Uterus (tissue), 4 donors: Measurements from ENCODE around the gene CSHL1. TPM values are rescaled to one million over a fixed set of nuclear protein-coding genes. Genes with fewer than 3 reads are reported as not detected.
"Not testable (repeated sequence)": the region's sequence is repeated elsewhere in the genome, so short reads cannot be mapped to it uniquely, and the experiment has no call there.

ENCODE experiments used
- DNase-seq, 2 donors: peaks; one replicate each; pipeline ENCODE4 v3.0.0-alpha.2; 2019 to 2020
- H3K27ac ChIP-seq, 2 donors: fragments of 200-600 bp; sonication (generic); 1 replicate in 1 of 2; 2 replicates in 1 of 2; pipeline ENCODE4 v1.5.1; 2016 to 2018
- H3K27me3 ChIP-seq, 2 donors: fragments of 200-600 bp; sonication (generic); one replicate each; pipeline ENCODE4 v1.5.1; 2018 to 2019; ENCODE audit warnings: control low read depth in 1 of 2
- H3K36me3 ChIP-seq, 2 donors: fragments of 200-600 bp; sonication (generic); one replicate each; pipeline ENCODE4 v1.5.1; 2019; ENCODE audit warnings: control low read depth in 1 of 2
- H3K4me1 ChIP-seq, 2 donors: fragments of 200-600 bp; sonication (generic); one replicate each; pipeline ENCODE4 v1.5.1; 2018 to 2019; ENCODE audit warnings: control low read depth in 1 of 2
- H3K4me3 ChIP-seq, 2 donors: fragments of 200-600 bp; sonication (generic); 1 replicate in 1 of 2; 2 replicates in 1 of 2; pipeline ENCODE4 v1.5.1; 2018 to 2019; ENCODE audit warnings: mild to moderate bottlenecking in 1 of 2
- H3K9me3 ChIP-seq, 2 donors: fragments of 200-600 bp; sonication (generic); one replicate each; pipeline ENCODE4 v1.5.1; 2019; ENCODE audit warnings: control low read depth in 1 of 2
- POLR2A ChIP-seq, 2 donors: fragments of 450-650 bp; IDR thresholded peaks; one replicate each; pipeline ENCODE4 v1.6.1; 2016; ENCODE audit warnings: antibody characterized with exemption in 2 of 2, mild to moderate bottlenecking in 1 of 2, moderate library complexity in 1 of 2
- intact Hi-C: fragments of 100-400 bp; cut with DNase I; formaldehyde crosslinking; loops from one replicate; pipeline ENCODE4 v1.15.1; 2023; ENCODE audit warnings: low total_unique reads
- total RNA-seq, 4 donors: library from RNA; depleted of rRNA in 3 of 4; stranded (reverse); fragments of >200 nt in 3 of 4; gene quantifications; one replicate each; pipeline versions ENCODE4 v1.1.0 to v1.2.4, GENCODE V29; 2014 to 2023
- TF ChIP-seq, protein P1 (sequence below), 4 experiments: fragments of 200-600 bp in 2 of 4; fragments of 450-650 bp in 2 of 4; sonication (generic) in 2 of 4; IDR thresholded peaks; one replicate each; pipeline ENCODE4 v1.5.1; 2016 to 2019; ENCODE audit warnings: antibody characterized with exemption in 4 of 4, mild to moderate bottlenecking in 2 of 4, moderate library complexity in 1 of 4
- donor health status: DM: yes; HTN: yes; CAD: no.

Gene CSHL1
- total RNA-seq, 4 donors from 2014 or later, result not detected

DNA sequence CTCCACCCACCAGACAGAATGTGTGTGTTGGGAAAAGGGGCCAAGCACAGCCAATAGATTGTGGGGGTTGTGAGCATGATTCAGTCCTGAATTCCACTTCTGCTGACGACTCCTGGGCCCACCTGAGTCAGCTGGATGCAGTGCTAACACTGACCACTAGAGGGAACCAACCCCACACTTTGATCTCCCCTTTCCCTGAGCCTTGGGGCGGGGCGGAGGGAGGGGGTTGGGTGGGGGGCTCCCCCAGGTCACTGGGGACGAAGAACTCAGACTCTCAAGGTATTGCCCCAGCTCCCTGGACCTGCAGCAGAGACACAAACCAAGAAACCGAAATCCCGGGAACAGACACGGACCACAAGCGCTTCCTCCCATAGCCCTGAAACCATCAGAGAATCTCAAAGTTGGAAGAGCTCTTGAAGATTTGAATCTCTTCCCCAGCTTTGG lies 621 bp upstream of the CSHL1 start:
- no peaks in the 10 kb centered on the region for H3K27me3 ChIP-seq
- TF ChIP-seq, protein P1, sequence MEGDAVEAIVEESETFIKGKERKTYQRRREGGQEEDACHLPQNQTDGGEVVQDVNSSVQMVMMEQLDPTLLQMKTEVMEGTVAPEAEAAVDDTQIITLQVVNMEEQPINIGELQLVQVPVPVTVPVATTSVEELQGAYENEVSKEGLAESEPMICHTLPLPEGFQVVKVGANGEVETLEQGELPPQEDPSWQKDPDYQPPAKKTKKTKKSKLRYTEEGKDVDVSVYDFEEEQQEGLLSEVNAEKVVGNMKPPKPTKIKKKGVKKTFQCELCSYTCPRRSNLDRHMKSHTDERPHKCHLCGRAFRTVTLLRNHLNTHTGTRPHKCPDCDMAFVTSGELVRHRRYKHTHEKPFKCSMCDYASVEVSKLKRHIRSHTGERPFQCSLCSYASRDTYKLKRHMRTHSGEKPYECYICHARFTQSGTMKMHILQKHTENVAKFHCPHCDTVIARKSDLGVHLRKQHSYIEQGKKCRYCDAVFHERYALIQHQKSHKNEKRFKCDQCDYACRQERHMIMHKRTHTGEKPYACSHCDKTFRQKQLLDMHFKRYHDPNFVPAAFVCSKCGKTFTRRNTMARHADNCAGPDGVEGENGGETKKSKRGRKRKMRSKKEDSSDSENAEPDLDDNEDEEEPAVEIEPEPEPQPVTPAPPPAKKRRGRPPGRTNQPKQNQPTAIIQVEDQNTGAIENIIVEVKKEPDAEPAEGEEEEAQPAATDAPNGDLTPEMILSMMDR (IDR thresholded peaks at IDR 0.05), result peak; percentile 51 to 83 (median 64)
- TF ChIP-seq POLR2A (IDR thresholded peaks at IDR 0.05), result no peak
- intact Hi-C loops, result loop anchor here (10.0 kb wide), 1 partner anchor 223 kb away; the partner anchor contains the start of gene ERN1
- no peaks in the 10 kb centered on the region for H3K36me3 ChIP-seq
- no peaks in the 10 kb centered on the region for H3K4me1 ChIP-seq
- H3K9me3 ChIP-seq, result no peaks in the 10 kb centered on the region
- DNase-seq, result peak; percentile 31 to 40
- no peak overlapping the region for H3K27ac ChIP-seq
- no peak overlapping the region for H3K4me3 ChIP-seq

GRCh38 chr17:63910096-63910495 lies 962 bp downstream of the CSHL1 start:
- Histone ChIP-seq H3K27me3 (no peaks in the 10 kb centered on the region), H3K4me3 (no peak overlapping the region), H3K36me3 (no peaks in the 10 kb centered on the region), H3K9me3 (no peaks in the 10 kb centered on the region), H3K4me1 (no peaks in the 10 kb centered on the region), H3K27ac (no peak overlapping the region)
- no peak for DNase-seq
- TF ChIP-seq, protein P1 (IDR thresholded peaks at IDR 0.05), result no peak
- TF ChIP-seq POLR2A (IDR thresholded peaks at IDR 0.05), result no peak
- intact Hi-C loops, result loop anchor here (10.0 kb wide), 1 partner anchor 225 kb away; the partner anchor contains the start of gene ERN1

DNA sequence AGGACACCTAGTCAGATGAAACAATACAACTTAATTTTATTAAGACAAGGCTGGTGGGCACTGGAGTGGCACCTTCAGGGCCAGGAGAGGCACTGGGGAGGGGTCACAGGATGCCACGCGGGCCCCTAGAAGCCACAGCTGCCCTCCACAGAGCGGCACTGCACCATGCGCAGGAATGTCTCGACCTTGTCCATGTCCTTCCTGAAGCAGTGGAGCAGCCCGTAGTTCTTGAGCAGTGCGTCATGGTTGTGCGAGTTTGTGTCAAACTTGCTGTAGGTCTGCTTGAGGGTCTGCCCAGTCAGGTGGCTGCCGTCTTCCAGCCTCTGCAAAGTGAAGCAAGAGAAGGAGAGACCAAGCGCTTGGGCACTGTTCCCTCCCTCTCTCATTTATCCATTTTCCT lies 1.5 kb downstream of the CSHL1 start:
- intact Hi-C loops, DNase-seq, H3K27me3 ChIP-seq, H3K27ac ChIP-seq, H3K9me3 ChIP-seq, H3K4me3 ChIP-seq, H3K36me3 ChIP-seq, H3K4me1 ChIP-seq: not testable (repeated sequence)

- H3K36me3 ChIP-seq, DNase-seq, H3K27ac ChIP-seq, H3K4me3 ChIP-seq, H3K4me1 ChIP-seq, intact Hi-C loops, H3K9me3 ChIP-seq, H3K27me3 ChIP-seq: not testable (repeated sequence)
Measured at GRCh38 chr17:63907161-63907778, 3.8 kb downstream of the CSHL1 start.

- H3K27me3 ChIP-seq, H3K27ac ChIP-seq, H3K4me1 ChIP-seq, H3K4me3 ChIP-seq, H3K36me3 ChIP-seq, H3K9me3 ChIP-seq, DNase-seq, intact Hi-C loops: not testable (repeated sequence)
Measured at GRCh38 chr17:63904796-63905195, 6.3 kb downstream of the CSHL1 start.

DNA sequence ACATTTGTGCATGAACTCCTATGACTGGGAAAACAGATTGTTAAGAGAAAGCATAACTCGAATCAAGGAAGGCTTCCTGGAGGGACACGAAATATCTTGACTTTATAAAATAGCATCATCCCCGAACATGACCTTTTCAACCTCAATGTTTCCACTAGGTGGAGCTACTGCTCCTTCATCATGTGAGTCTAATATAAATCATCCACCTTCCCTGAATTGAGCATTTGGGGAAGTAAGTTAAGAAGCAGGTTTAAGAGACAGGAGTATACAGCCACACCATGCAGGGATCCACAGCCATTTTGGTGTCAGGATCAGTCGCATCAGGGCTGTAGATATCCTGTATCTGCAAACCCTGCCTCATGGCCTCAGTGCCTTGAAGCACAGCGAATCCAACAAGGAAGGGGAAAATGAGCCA lies 7.3 kb downstream of the CSHL1 start:
- DNase-seq, H3K4me3 ChIP-seq, H3K36me3 ChIP-seq, intact Hi-C loops, H3K4me1 ChIP-seq, H3K27me3 ChIP-seq, H3K27ac ChIP-seq, H3K9me3 ChIP-seq: not testable (repeated sequence)
- TF ChIP-seq, protein P1 (IDR thresholded peaks at IDR 0.05), result peak in 1 of 4 experiments; percentile 18

DNA sequence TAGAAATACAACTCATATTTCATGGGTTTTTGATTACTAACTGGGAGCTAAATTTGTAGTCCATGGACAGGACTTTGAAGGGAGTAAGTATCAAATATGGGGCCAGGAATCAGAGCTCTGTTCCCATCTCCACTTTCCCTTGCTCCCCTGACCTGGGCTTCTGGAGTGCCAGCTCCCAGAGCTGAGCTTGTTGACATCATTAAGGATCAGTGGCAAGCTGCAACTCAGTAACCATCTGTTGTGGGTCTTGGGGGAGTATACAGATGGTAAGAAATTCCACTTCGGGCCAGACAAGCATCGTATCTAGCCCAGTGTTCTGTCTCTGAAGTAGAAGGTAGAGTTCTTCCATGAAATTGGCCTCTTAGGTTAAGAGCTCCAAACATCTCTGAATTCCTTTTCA lies 9.1 kb downstream of the CSHL1 start:
- H3K4me1 ChIP-seq, H3K4me3 ChIP-seq, H3K9me3 ChIP-seq, H3K36me3 ChIP-seq, H3K27me3 ChIP-seq, intact Hi-C loops, H3K27ac ChIP-seq, DNase-seq: not testable (repeated sequence)

DNA sequence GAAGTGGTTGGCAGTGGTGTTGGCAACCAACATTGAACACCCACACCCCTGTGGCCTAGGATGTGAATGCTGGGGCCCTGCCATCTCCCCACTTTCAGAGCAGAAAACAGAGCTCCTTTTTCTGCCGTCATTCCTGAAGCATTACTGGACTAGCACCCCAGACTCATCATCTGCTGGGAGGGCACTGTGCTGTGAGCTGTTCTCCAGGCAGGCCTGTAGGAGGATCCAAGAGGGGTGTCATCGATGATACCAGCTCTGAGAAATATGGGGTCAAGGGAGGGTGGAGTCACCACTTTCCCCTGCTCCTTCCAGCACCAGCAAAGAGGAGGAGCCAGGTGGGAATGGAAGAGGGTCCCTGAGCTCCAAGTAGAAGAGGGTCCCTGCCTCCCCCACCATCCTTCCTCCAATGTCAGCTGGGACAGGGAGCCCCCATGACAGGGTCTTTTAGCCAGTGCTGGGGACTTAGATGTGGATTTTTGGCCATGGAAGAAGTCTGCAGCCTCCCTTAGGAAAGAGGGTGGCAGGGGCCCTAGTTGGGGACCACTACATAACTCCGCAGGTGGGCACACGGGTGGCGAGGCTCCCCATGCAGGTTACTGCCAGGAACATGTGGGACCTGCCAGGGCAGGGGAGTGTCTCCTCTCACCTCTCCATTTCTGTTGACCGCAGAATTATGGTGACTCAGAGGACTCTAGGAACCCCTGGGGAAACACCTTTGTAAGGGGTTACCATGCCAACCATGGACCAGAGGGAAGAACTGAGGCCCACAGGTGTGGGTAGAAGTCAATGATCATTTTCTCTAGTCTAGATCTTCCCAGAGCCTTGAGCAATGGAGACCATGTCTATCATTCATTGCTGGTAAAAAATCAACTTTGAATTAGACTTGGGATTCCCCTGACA lies 11.9 kb downstream of the CSHL1 start:
- H3K36me3 ChIP-seq, DNase-seq, H3K4me3 ChIP-seq, intact Hi-C loops, H3K4me1 ChIP-seq, H3K9me3 ChIP-seq, H3K27me3 ChIP-seq, H3K27ac ChIP-seq: not testable (repeated sequence)

DNA sequence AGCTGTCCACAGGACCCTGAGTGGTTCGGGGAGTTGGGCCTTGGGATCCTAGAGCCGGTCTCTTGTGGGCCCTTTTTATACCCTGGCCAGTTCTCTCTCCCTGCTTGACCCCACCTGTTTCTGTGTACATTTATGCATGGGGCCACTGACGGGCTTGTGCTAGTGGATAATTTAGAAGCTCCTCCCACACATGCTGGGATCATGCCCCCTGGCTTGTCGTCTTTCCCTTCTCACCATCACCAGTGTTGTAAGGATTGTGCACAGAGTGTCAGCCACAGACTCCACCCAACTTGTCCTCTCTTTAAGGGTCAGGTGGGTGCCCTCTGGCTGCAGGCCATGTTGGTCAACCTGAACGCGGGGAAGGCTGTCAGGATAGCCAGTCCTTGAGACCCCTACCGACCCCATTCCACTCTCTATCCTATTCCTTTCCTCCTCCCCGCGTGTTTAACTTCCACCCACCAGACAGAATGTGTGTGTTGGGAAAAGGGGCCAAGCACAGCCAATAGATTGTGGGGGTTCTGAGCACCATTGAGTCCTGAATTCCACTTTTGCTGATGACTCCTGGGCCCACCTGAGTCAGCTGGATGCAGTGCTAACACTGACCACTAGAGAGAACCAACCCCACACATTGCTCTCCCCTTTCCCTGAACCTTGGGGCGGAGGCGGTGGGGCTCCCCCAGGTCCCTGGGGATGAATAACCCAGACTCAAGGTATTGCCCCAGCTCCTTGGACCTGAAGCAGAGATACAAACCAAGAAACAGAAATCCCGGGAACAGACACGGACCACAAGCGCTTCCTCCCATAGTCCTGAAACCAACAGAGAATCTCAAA lies 14.3 kb downstream of the CSHL1 start, which contains the start of gene CSH1:
TSS of gene CSH1 (minus strand) at position 51 of the 831 bp plus-strand sequence. CDS start 63 bp downstream, outside the sequence.
- DNase-seq, H3K9me3 ChIP-seq, H3K4me1 ChIP-seq, H3K36me3 ChIP-seq, H3K4me3 ChIP-seq, H3K27ac ChIP-seq, intact Hi-C loops, H3K27me3 ChIP-seq: not testable (repeated sequence)
